Vagina (tissue), 2 donors: ENCODE data around the gene BID.

Source experiments
- POLR2A ChIP-seq, 2 donors: fragments of 450-650 bp; IDR thresholded peaks; one replicate each; pipeline ENCODE4 v1.6.1; 2017; ENCODE audit warnings: antibody characterized with exemption in 2 of 2, mild to moderate bottlenecking in 2 of 2, moderate library complexity in 2 of 2
- POLR2AphosphoS5 ChIP-seq, 2 donors: sonication (generic); formaldehyde crosslinking; IDR thresholded peaks; one replicate each; pipeline ENCODE4 v1.9.0; 2017; ENCODE audit warnings: antibody characterized with exemption in 2 of 2, mild to moderate bottlenecking in 2 of 2, low read depth in 1 of 2; ENCODE audit not compliant: insufficient read depth in 1 of 2
- TF ChIP-seq, protein P1 (sequence below), 3 experiments: fragments of 450-650 bp in 2 of 3; fragments of 200-600 bp in 1 of 3; sonication (generic) in 1 of 3; IDR thresholded peaks; one replicate each; pipeline ENCODE4 v1.5.1; 2017 to 2019; ENCODE audit warnings: antibody characterized with exemption in 3 of 3, mild to moderate bottlenecking in 2 of 3, moderate library complexity in 2 of 3

DNA sequence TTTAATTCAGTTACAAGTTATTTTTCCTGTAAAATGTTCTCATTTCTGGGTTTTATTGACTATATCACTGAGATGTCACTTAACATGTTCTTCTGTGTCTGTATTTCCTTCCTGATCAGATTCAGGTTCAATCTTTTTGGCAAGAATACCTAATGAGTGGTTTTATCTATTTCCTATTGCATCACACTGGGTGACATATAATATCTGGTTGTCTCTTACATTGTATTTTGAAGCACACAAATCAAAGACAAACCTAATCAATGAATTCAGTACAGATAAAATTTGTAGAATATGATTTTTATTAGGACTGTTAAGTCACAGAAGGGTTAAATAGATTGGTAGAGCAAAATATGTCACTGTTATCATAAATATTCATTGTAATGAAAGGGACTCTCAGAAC is 75.3 kb downstream of the BID start:
- TF ChIP-seq, protein P1, sequence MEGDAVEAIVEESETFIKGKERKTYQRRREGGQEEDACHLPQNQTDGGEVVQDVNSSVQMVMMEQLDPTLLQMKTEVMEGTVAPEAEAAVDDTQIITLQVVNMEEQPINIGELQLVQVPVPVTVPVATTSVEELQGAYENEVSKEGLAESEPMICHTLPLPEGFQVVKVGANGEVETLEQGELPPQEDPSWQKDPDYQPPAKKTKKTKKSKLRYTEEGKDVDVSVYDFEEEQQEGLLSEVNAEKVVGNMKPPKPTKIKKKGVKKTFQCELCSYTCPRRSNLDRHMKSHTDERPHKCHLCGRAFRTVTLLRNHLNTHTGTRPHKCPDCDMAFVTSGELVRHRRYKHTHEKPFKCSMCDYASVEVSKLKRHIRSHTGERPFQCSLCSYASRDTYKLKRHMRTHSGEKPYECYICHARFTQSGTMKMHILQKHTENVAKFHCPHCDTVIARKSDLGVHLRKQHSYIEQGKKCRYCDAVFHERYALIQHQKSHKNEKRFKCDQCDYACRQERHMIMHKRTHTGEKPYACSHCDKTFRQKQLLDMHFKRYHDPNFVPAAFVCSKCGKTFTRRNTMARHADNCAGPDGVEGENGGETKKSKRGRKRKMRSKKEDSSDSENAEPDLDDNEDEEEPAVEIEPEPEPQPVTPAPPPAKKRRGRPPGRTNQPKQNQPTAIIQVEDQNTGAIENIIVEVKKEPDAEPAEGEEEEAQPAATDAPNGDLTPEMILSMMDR (IDR thresholded peaks at IDR 0.05) = no peak
- TF ChIP-seq POLR2AphosphoS5 (IDR thresholded peaks at IDR 0.05; ENCODE audit: insufficient read depth in 1 of 2, low read depth in 1 of 2) (no peak), POLR2A (IDR thresholded peaks at IDR 0.05) (no peak)
